Measurements from ENCODE around the gene PLA2R1.

The PLA2R1 gene

DNA sequence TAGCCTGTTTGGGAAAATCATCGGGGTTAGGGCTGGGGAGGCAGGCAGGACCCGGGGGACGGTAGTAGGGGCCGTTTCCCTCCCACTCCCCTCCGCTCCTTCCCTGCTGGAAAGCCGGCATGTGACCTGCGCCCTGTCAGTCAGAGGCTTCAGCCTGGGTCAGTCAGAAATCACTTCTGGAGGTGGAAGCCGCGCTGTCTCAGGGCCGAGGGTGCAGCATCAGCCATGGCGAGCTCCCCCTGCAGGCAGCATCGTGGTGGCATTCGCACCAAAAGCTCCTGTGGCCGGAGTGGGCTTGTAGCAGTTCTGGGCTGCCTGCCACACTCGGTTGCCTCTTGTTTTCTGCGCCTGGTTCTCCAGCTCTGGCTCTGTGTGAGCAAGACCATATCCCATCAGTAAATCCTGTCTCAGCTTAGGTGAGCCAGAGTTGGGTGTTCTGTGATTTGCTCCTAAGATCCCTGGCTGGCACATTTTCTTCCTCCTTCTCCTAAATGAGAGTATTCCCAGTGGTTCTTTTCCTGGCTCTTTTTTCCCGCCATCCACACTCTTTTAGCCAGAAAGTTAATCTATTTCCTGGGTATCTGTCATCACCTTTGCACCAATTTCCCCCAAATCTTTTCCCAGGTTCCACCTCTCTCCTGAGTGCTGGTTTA, 140.5 kb downstream of the PLA2R1 start:
- no peaks in the 10 kb centered on the region for H3K79me1 ChIP-seq (ENCODE audit: low read length)
- H3K27ac ChIP-seq (ENCODE audit: low read depth, low read length) = no peak overlapping the region
- H3K36me3 ChIP-seq (ENCODE audit: control insufficient read depth, insufficient read depth, low read length) = no peaks in the 10 kb centered on the region
- no peak overlapping the region for H3K4me2 ChIP-seq (ENCODE audit: low read length)
- no CpG with 5 or more reads among the region's 17 CpGs for WGBS (ENCODE audit: extremely low coverage, insufficient coverage, low lambda C conversion rate)
- no peak overlapping the region for H3K23ac ChIP-seq (ENCODE audit: low read length)
- no peaks in the 10 kb centered on the region for H3K79me2 ChIP-seq (ENCODE audit: control insufficient read depth, insufficient read depth, low read length)
- peak; percentile 85 for DNase-seq
- no peak overlapping the region for H4K5ac ChIP-seq (ENCODE audit: low read length)
- H3K4me3 ChIP-seq (ENCODE audit: low read length) = no peak overlapping the region
- no peak overlapping the region for H2BK120ac ChIP-seq (ENCODE audit: low read depth, low read length)
- no peaks in the 10 kb centered on the region for H3K4me1 ChIP-seq (ENCODE audit: control insufficient read depth, low read depth, low read length)
- no peak overlapping the region for H3K9ac ChIP-seq (ENCODE audit: low read length)
- H3K56ac ChIP-seq (ENCODE audit: low read length) = peak overlapping the region; percentile 62
- no peak overlapping the region for H3K4ac ChIP-seq (ENCODE audit: low read depth, low read length)
- H2BK5ac ChIP-seq (ENCODE audit: low read length) = no peak overlapping the region
- H2AK5ac ChIP-seq (ENCODE audit: low read length) = no peak overlapping the region
- H3K27me3 ChIP-seq (ENCODE audit: insufficient read depth, low read length, poor library complexity) = no peaks in the 10 kb centered on the region
- no peak overlapping the region for H3K18ac ChIP-seq (ENCODE audit: low read length)
- no peak overlapping the region for H2BK15ac ChIP-seq (replicated peaks; ENCODE audit: low read depth)
- H4K8ac ChIP-seq (ENCODE audit: low read depth, low read length) = no peak overlapping the region

DNA sequence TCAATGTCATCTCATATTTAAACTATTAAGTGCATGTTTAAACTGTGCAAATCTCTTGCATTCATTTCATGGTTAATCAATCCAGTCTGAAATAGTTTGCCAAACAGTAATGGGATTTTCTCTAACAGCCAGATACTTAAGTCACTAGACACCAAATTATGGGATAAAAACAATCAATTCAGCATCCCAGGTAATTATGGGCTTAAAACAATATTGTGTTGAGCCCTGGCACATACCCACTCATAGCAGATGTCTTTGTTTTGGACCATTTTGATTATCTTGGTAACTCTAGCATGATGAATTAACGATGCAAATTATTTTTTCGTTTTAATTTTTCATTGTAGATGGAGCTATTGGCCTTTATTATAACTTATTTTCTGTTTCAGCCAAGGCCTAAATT, 145.9 kb downstream of the PLA2R1 start:
- Histone ChIP-seq H2AK5ac (ENCODE audit: low read length) (no peak overlapping the region), H3K27me3 (ENCODE audit: insufficient read depth, low read length, poor library complexity) (no peaks in the 10 kb centered on the region), H2BK15ac (replicated peaks; ENCODE audit: low read depth) (no peak overlapping the region), H3K9ac (ENCODE audit: low read length) (no peak overlapping the region), H3K4me3 (ENCODE audit: low read length) (no peak overlapping the region), H3K79me1 (ENCODE audit: low read length) (no peaks in the 10 kb centered on the region), H3K79me2 (ENCODE audit: control insufficient read depth, insufficient read depth, low read length) (no peaks in the 10 kb centered on the region), H3K56ac (ENCODE audit: low read length) (no peak overlapping the region), H3K23ac (ENCODE audit: low read length) (no peak overlapping the region), H3K4me1 (ENCODE audit: control insufficient read depth, low read depth, low read length) (no peaks in the 10 kb centered on the region), H3K4ac (ENCODE audit: low read depth, low read length) (no peak overlapping the region), H4K5ac (ENCODE audit: low read length) (no peak overlapping the region), H4K8ac (ENCODE audit: low read depth, low read length) (no peak overlapping the region), H3K36me3 (ENCODE audit: control insufficient read depth, insufficient read depth, low read length) (no peaks in the 10 kb centered on the region), H2BK120ac (ENCODE audit: low read depth, low read length) (no peak overlapping the region), H2BK5ac (ENCODE audit: low read length) (no peak overlapping the region), H3K27ac (ENCODE audit: low read depth, low read length) (no peak overlapping the region), H3K4me2 (ENCODE audit: low read length) (no peak overlapping the region), H3K18ac (ENCODE audit: low read length) (no peak overlapping the region)
- DNase-seq = no peak
- WGBS (ENCODE audit: extremely low coverage, insufficient coverage, low lambda C conversion rate) = no CpG with 5 or more reads among the region's 2 CpGs

GRCh38 chr2:159913900-159914299, 148.5 kb downstream of the PLA2R1 start:
- Histone ChIP-seq H3K9ac (ENCODE audit: low read length) (no peak overlapping the region), H3K23ac (ENCODE audit: low read length) (no peak overlapping the region), H4K5ac (ENCODE audit: low read length) (no peak overlapping the region), H3K79me2 (ENCODE audit: control insufficient read depth, insufficient read depth, low read length) (no peaks in the 10 kb centered on the region), H3K27ac (ENCODE audit: low read depth, low read length) (no peak overlapping the region), H2BK120ac (ENCODE audit: low read depth, low read length) (no peak overlapping the region), H3K4me3 (ENCODE audit: low read length) (no peak overlapping the region), H3K4me2 (ENCODE audit: low read length) (no peak overlapping the region), H3K18ac (ENCODE audit: low read length) (no peak overlapping the region), H3K56ac (ENCODE audit: low read length) (no peak overlapping the region), H3K4ac (ENCODE audit: low read depth, low read length) (no peak overlapping the region), H3K36me3 (ENCODE audit: control insufficient read depth, insufficient read depth, low read length) (no peaks in the 10 kb centered on the region), H2AK5ac (ENCODE audit: low read length) (no peak overlapping the region), H3K79me1 (ENCODE audit: low read length) (no peaks in the 10 kb centered on the region), H3K27me3 (ENCODE audit: insufficient read depth, low read length, poor library complexity) (no peaks in the 10 kb centered on the region), H4K8ac (ENCODE audit: low read depth, low read length) (no peak overlapping the region), H2BK5ac (ENCODE audit: low read length) (no peak overlapping the region), H3K4me1 (ENCODE audit: control insufficient read depth, low read depth, low read length) (no peaks in the 10 kb centered on the region), H2BK15ac (replicated peaks; ENCODE audit: low read depth) (no peak overlapping the region)
- DNase-seq = no peak
- WGBS (ENCODE audit: extremely low coverage, insufficient coverage, low lambda C conversion rate) = no CpG with 5 or more reads among the region's 2 CpGs

- H2BK120ac ChIP-seq (ENCODE audit: low read depth, low read length) = no peak overlapping the region
- no peak overlapping the region for H3K4ac ChIP-seq (ENCODE audit: low read depth, low read length)
- H3K23ac ChIP-seq (ENCODE audit: low read length) = no peak overlapping the region
- H3K79me2 ChIP-seq (ENCODE audit: control insufficient read depth, insufficient read depth, low read length) = no peaks in the 10 kb centered on the region
- H3K27ac ChIP-seq (ENCODE audit: low read depth, low read length) = no peak overlapping the region
- no peak overlapping the region for H3K18ac ChIP-seq (ENCODE audit: low read length)
- no peak overlapping the region for H2BK15ac ChIP-seq (replicated peaks; ENCODE audit: low read depth)
- no peaks in the 10 kb centered on the region for H3K4me1 ChIP-seq (ENCODE audit: control insufficient read depth, low read depth, low read length)
- no peak overlapping the region for H2BK5ac ChIP-seq (ENCODE audit: low read length)
- H3K4me3 ChIP-seq (ENCODE audit: low read length) = no peak overlapping the region
- H3K27me3 ChIP-seq (ENCODE audit: insufficient read depth, low read length, poor library complexity) = no peaks in the 10 kb centered on the region
- DNase-seq = no peak
- no peak overlapping the region for H3K56ac ChIP-seq (ENCODE audit: low read length)
- H3K36me3 ChIP-seq (ENCODE audit: control insufficient read depth, insufficient read depth, low read length) = no peaks in the 10 kb centered on the region
- no peak overlapping the region for H4K8ac ChIP-seq (ENCODE audit: low read depth, low read length)
- no peak overlapping the region for H4K5ac ChIP-seq (ENCODE audit: low read length)
- H2AK5ac ChIP-seq (ENCODE audit: low read length) = no peak overlapping the region
- no peaks in the 10 kb centered on the region for H3K79me1 ChIP-seq (ENCODE audit: low read length)
- no CpG with 5 or more reads among the region's 4 CpGs for WGBS (ENCODE audit: extremely low coverage, insufficient coverage, low lambda C conversion rate)
- H3K9ac ChIP-seq (ENCODE audit: low read length) = no peak overlapping the region
- no peak overlapping the region for H3K4me2 ChIP-seq (ENCODE audit: low read length)
These were observed 149.8 kb downstream of the PLA2R1 start for GRCh38 chr2:159912580-159912979.

DNA sequence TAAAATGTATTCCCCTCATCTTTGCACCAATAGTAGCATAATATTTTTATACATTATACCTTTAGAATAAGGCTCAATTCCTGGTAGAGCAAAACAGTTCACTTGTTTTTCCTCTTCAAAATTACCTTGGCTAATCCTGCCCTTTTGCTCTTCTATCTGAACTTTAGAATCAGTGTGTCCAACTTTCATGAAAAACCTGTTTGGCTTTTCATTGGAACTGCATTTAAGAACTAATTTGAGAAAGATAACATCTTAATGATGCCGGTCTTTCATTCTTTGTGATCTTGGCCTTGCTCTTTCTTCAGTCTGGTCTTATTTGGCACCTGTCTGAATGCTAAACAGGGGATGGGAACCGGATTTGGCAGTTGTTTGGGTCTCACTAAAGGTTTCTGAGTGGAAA, 151.5 kb downstream of the PLA2R1 start:
- H2BK120ac ChIP-seq (ENCODE audit: low read depth, low read length) = no peak overlapping the region
- H4K5ac ChIP-seq (ENCODE audit: low read length) = no peak overlapping the region

GRCh38 chr2:159908623-159909022, 153.8 kb downstream of the PLA2R1 start:
- H3K9ac ChIP-seq (ENCODE audit: low read length) = no peak overlapping the region
- no peaks in the 10 kb centered on the region for H3K27me3 ChIP-seq (ENCODE audit: insufficient read depth, low read length, poor library complexity)
- no peaks in the 10 kb centered on the region for H3K79me2 ChIP-seq (ENCODE audit: control insufficient read depth, insufficient read depth, low read length)
- no peak overlapping the region for H2AK5ac ChIP-seq (ENCODE audit: low read length)
- no peak for DNase-seq
- no peak overlapping the region for H4K5ac ChIP-seq (ENCODE audit: low read length)
- H2BK5ac ChIP-seq (ENCODE audit: low read length) = no peak overlapping the region
- no peak overlapping the region for H3K4me2 ChIP-seq (ENCODE audit: low read length)
- no peak overlapping the region for H2BK120ac ChIP-seq (ENCODE audit: low read depth, low read length)
- H3K36me3 ChIP-seq (ENCODE audit: control insufficient read depth, insufficient read depth, low read length) = no peaks in the 10 kb centered on the region
- H3K4ac ChIP-seq (ENCODE audit: low read depth, low read length) = no peak overlapping the region
- no peaks in the 10 kb centered on the region for H3K79me1 ChIP-seq (ENCODE audit: low read length)
- no peak overlapping the region for H4K8ac ChIP-seq (ENCODE audit: low read depth, low read length)
- no peak overlapping the region for H3K18ac ChIP-seq (ENCODE audit: low read length)
- no peak overlapping the region for H3K56ac ChIP-seq (ENCODE audit: low read length)
- H3K27ac ChIP-seq (ENCODE audit: low read depth, low read length) = no peak overlapping the region
- no peak overlapping the region for H3K4me3 ChIP-seq (ENCODE audit: low read length)
- no CpG with 5 or more reads among the region's 2 CpGs for WGBS (ENCODE audit: extremely low coverage, insufficient coverage, low lambda C conversion rate)
- H2BK15ac ChIP-seq (replicated peaks; ENCODE audit: low read depth) = no peak overlapping the region
- no peaks in the 10 kb centered on the region for H3K4me1 ChIP-seq (ENCODE audit: control insufficient read depth, low read depth, low read length)
- no peak overlapping the region for H3K23ac ChIP-seq (ENCODE audit: low read length)

More for the DNA sequence above, 151.5 kb downstream of the PLA2R1 start:
- Histone ChIP-seq H3K27ac (ENCODE audit: low read depth, low read length) (no peak overlapping the region), H2AK5ac (ENCODE audit: low read length) (no peak overlapping the region), H3K18ac (ENCODE audit: low read length) (no peak overlapping the region), H3K4me1 (ENCODE audit: control insufficient read depth, low read depth, low read length) (no peaks in the 10 kb centered on the region), H3K79me2 (ENCODE audit: control insufficient read depth, insufficient read depth, low read length) (no peaks in the 10 kb centered on the region), H3K4me2 (ENCODE audit: low read length) (no peak overlapping the region), H3K23ac (ENCODE audit: low read length) (no peak overlapping the region), H3K9ac (ENCODE audit: low read length) (no peak overlapping the region), H3K4ac (ENCODE audit: low read depth, low read length) (no peak overlapping the region), H2BK5ac (ENCODE audit: low read length) (no peak overlapping the region), H3K36me3 (ENCODE audit: control insufficient read depth, insufficient read depth, low read length) (no peaks in the 10 kb centered on the region), H3K79me1 (ENCODE audit: low read length) (no peaks in the 10 kb centered on the region), H3K27me3 (ENCODE audit: insufficient read depth, low read length, poor library complexity) (no peaks in the 10 kb centered on the region), H2BK15ac (replicated peaks; ENCODE audit: low read depth) (no peak overlapping the region), H3K4me3 (ENCODE audit: low read length) (no peak overlapping the region), H4K8ac (ENCODE audit: low read depth, low read length) (no peak overlapping the region), H3K56ac (ENCODE audit: low read length) (no peak overlapping the region)
- no peak for DNase-seq
- WGBS (ENCODE audit: extremely low coverage, insufficient coverage, low lambda C conversion rate) = no CpG with 5 or more reads among the region's 2 CpGs

Measured in mesendoderm (in vitro differentiated cells).